HFFc6 (cell line): ENCODE data around the gene YAF2. TPM values are rescaled to one million over a fixed set of nuclear protein-coding genes. Genes with fewer than 3 reads are reported as not detected.

Experiments used
- DNase-seq: peaks from one replicate; pipeline ENCODE4 v3.0.0-alpha.2; 2018
- H3K27ac Mint-ChIP-seq: 2 replicates; pipeline ENCODE4 v1.8.0; 2020; ENCODE audit warnings: mild to moderate bottlenecking, mixed read lengths
- H3K27me3 Mint-ChIP-seq: 2 replicates; pipeline ENCODE4 v1.8.0; 2021; ENCODE audit warnings: mild to moderate bottlenecking, moderate library complexity, mixed read lengths; ENCODE audit not compliant: insufficient read depth
- H3K36me3 Mint-ChIP-seq: 2 replicates; pipeline ENCODE4 v1.8.0; 2021; ENCODE audit warnings: low read depth, mixed read lengths
- H3K4me1 Mint-ChIP-seq: 2 replicates; pipeline ENCODE4 v1.8.0; 2020; ENCODE audit warnings: low read depth, mixed read lengths
- H3K4me3 Mint-ChIP-seq: 2 replicates; pipeline ENCODE4 v1.8.0; 2020; ENCODE audit warnings: mild to moderate bottlenecking, moderate library complexity, mixed read lengths
- H3K9me3 Mint-ChIP-seq: 2 replicates; pipeline ENCODE4 v1.8.0; 2020; ENCODE audit warnings: mild to moderate bottlenecking, mixed read lengths
- total RNA-seq, 6 experiments: library from RNA; stranded (reverse); fragmentation: NEBNext Ultra II Directional; extraction: Animal tissue kit (Norgen Biotek cat#: 25700); gene quantifications; 2 replicates in 1 of 6; 3 replicates in 5 of 6; pipeline ENCODE4 v1.2.3, GENCODE V29; 2021
- TF ChIP-seq, protein P1 (sequence below): fragments of 200-600 bp; sonication (generic); IDR thresholded peaks from 2 replicates; pipeline ENCODE4 v1.5.0; 2021; ENCODE audit warnings: antibody characterized with exemption, mild to moderate bottlenecking

Gene YAF2
- total RNA-seq, 6 experiments from 2014 or later, result 22.2 to 31.2 (median 27.6) TPM

DNA sequence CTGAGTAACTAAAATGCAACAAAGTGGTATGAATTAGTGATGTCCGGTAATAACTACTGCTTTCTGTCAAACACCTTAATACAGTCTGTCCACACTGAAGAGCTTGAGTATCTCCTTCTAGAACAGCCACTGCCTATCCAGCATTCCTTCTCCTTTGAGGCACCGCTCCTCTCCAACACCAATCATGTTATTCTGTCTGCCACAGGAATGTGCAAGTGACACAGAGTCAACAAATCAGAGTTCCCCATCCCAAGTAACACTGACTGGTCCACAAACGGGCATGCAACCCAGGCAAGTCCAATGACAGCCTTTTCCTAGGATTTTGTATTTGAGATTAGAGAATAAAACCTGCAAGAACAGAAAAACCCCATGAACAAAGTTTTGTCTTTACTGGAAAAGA is 97.1 kb downstream of the YAF2 start:
- Mint-ChIP-seq H3K36me3 (no peaks in the 10 kb centered on the region), H3K4me3 (no peak overlapping the region), H3K9me3 (no peaks in the 10 kb centered on the region), H3K27ac (peak overlapping the region; percentile 6; the same call in 1 of the 2 replicates), H3K4me1 (peaks cover 35% of the 10 kb centered on the region), H3K27me3 (no peaks in the 10 kb centered on the region)
- peak; percentile 37 for DNase-seq
- TF ChIP-seq, protein P1, sequence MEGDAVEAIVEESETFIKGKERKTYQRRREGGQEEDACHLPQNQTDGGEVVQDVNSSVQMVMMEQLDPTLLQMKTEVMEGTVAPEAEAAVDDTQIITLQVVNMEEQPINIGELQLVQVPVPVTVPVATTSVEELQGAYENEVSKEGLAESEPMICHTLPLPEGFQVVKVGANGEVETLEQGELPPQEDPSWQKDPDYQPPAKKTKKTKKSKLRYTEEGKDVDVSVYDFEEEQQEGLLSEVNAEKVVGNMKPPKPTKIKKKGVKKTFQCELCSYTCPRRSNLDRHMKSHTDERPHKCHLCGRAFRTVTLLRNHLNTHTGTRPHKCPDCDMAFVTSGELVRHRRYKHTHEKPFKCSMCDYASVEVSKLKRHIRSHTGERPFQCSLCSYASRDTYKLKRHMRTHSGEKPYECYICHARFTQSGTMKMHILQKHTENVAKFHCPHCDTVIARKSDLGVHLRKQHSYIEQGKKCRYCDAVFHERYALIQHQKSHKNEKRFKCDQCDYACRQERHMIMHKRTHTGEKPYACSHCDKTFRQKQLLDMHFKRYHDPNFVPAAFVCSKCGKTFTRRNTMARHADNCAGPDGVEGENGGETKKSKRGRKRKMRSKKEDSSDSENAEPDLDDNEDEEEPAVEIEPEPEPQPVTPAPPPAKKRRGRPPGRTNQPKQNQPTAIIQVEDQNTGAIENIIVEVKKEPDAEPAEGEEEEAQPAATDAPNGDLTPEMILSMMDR, result no peak

DNA sequence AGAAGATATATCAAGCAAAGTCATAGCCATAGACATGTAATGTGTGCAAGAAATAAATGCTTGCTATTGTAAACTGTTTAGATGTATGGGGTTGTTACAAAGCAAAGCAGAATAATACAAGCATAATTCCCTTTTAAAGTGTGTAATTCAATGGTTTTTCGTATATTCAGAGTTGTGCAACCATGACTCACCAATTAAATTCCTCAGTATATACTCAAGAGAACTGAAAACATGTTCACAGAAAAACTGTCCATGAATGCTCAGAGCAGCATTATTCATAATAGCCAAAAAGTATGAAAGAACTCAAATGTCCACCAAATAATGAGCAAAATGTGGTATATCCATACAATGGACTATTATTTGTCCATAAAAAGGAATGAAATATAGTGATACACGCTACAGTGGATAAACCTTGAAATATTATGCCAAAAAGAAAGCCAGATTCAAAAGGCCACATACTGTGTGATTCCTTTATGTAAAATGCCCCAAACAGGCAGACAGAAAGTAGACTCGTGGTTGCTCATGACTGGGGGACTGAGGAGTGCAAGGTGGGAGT is 102.7 kb downstream of the YAF2 start:
- Mint-ChIP-seq H3K27me3 (no peaks in the 10 kb centered on the region), H3K4me1 (peaks cover 41% of the 10 kb centered on the region), H3K4me3 (peak overlapping the region; percentile 54; the same call in 1 of the 2 replicates), H3K9me3 (peaks cover 3% of the 10 kb centered on the region; the same call in 1 of the 2 replicates), H3K27ac (peak overlapping the region; percentile 79), H3K36me3 (peaks cover 3% of the 10 kb centered on the region; the same call in 1 of the 2 replicates)
- peak; percentile 61 for DNase-seq
- TF ChIP-seq, protein P1, result no peak

DNA sequence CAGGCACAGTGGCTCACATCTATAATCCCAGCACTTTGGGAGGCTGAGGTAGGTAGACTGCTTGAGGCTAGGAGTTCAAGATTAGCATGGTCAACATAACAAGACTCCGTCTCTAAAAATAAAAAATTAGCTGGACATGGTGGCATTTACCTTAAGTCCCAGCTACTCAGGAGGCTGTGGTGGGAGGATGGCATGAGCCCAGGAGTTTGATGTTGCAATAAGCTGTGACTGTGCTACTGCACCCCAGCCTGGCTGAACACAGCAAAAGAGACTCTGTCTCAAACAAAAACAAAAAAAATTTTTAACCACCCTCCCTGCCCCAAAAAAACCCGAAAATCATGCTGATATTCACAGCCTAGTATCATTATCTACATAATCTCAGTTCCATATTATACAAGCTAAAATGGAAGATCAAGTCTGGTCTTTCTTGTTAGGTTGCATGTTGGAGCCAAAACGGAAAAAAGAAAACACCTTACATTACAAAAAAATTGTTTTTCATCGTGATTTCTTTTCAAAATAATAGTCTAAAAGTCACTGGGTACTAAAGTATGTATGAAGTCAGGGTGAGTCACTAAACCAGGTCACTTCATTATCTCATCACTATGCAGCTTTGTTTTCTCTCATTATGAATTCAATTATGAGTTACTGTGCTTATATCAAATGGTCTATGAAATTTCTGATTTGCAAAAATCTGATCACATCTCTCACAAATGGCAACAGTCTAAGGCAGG is 107.2 kb downstream of the YAF2 start:
- Mint-ChIP-seq H3K27ac (peak overlapping the region; percentile 92), H3K4me3 (peak overlapping the region; percentile 88)
- DNase-seq, result peak; percentile 38

DNA sequence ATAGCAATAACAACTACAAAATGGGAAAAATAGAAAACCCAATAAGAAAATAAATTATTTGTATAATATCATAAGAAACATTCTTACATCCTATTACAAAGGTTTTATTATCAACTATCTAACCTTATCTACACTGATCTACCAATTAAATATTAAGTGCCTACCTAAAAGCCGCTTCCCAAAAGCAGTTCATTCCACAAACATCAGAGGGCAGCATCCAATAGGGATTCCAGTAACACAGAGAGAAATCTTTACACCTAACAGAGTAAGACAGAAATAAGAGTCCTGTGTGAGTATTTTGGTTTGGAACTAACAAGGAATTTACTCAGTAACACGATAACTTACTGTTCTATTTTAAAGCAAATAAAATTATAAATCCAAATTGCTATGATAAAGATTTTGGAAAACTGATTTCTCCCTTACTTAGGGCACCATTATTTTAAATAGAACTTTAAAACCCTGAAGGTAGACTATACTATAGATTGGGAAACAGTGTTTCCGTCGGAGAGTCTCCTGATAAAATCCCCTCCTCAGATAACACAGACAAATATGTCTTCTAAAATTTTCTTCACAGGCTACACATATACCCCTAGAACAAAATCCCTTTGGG is 108.3 kb downstream of the YAF2 start:
- peak; percentile 74 for DNase-seq

More for the DNA sequence above, 107.2 kb downstream of the YAF2 start:
- Mint-ChIP-seq H3K36me3 (peaks cover 3% of the 10 kb centered on the region; the same call in 1 of the 2 replicates), H3K4me1 (peaks cover 59% of the 10 kb centered on the region), H3K27me3 (no peaks in the 10 kb centered on the region), H3K9me3 (peaks cover 3% of the 10 kb centered on the region; the same call in 1 of the 2 replicates)
- TF ChIP-seq, protein P1, result no peak

DNA sequence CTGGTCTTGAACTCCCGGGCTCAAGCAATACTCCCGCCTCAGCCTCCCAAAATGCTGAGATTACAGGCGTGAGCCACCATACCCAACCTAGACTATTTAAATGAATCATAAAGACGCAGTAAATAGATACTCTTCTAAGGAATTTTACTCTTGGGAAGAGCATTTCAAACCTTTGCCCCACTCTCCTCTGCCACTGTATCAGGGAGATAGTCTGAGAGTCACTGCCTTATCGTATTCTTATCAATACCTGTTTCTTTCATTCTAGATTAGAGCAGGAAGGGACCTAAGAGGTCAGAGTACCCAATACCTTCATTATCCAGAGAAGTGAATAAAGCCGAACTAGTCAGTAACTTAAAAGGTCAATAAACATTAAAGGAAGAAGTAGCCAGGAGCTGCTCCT is 109.2 kb downstream of the YAF2 start:
- Mint-ChIP-seq H3K4me3 (no peak overlapping the region), H3K36me3 (no peaks in the 10 kb centered on the region), H3K27me3 (no peaks in the 10 kb centered on the region), H3K4me1 (peaks cover 44% of the 10 kb centered on the region), H3K27ac (no peak overlapping the region), H3K9me3 (no peaks in the 10 kb centered on the region)
- TF ChIP-seq, protein P1, result no peak
- no peak for DNase-seq

More for the DNA sequence above, 108.3 kb downstream of the YAF2 start:
- Mint-ChIP-seq H3K9me3 (no peaks in the 10 kb centered on the region), H3K36me3 (no peaks in the 10 kb centered on the region; the same call in 1 of the 2 replicates), H3K27me3 (no peaks in the 10 kb centered on the region), H3K4me1 (peaks cover 48% of the 10 kb centered on the region), H3K27ac (no peak overlapping the region), H3K4me3 (peak overlapping the region; percentile 88; the same call in 1 of the 2 replicates)
- TF ChIP-seq, protein P1, result peak; percentile 88
